GM12878 (cell line): Measurements from ENCODE around the gene OR2V1. TPM values are rescaled to one million over a fixed set of nuclear protein-coding genes. Genes with fewer than 3 reads are reported as not detected.

Source experiments
- ATAC-seq: fragments of 200-7000 bp; cut with Tn5 transposase; 3 replicates; pipeline ENCODE4 v1.9.1; 2020; ENCODE audit warnings: mild to moderate bottlenecking, moderate library complexity
- BruUV-seq: library from RNA; stranded (reverse); fragments of 400-500 nt; replicated peaks from 2 replicates; lab custom pipeline; 2021; lab: Mats Ljungman, UMichigan
- CTCF ChIA-PET: fragments of 300-600 bp; sonication (Branson Sonifier 250); formaldehyde crosslinking; extraction: SDS; loops from one replicate; lab custom pipeline; 2021; ENCODE audit warnings: inconsistent platforms; lab: Yijun Ruan, JAX
- POLR2A ChIA-PET: fragments of 350-600 bp; formaldehyde crosslinking; extraction: SDS; loops from one replicate; lab custom pipeline; 2021; ENCODE audit warnings: inconsistent platforms; lab: Charles Lee
- RAD21 ChIA-PET: fragments of 300-600 bp; sonication (Branson Sonifier 250); formaldehyde crosslinking; loops from one replicate; lab custom pipeline; 2023; ENCODE audit warnings: antibody characterized with exemption; ENCODE audit not compliant: unreplicated experiment; lab: Charles Lee
- SMC1A ChIA-PET: fragments of 300-600 bp; sonication (Branson Sonifier 250); formaldehyde crosslinking; loops from one replicate; lab custom pipeline; 2023; ENCODE audit not compliant: unreplicated experiment, uncharacterized antibody; lab: Charles Lee
- DNase-seq: peaks from one replicate; pipeline ENCODE4 v3.0.0-alpha.2; 2011; ENCODE audit warnings: low read depth, low spot score
- FAIRE-seq: peaks from 3 replicates; lab custom pipeline; 2011; peaks lifted over from hg19 to GRCh38; lab: Jason Lieb, UNC
- H2AFZ ChIP-seq: 2 replicates; pipeline ENCODE4 v1.6.0; 2011; ENCODE audit warnings: low read depth, low read length, control low read depth; ENCODE audit not compliant: control insufficient read depth
- H3K27ac ChIP-seq: 2 replicates; pipeline ENCODE4 v1.5.1; 2011; ENCODE audit warnings: control low read depth; ENCODE audit not compliant: control insufficient read depth, insufficient read depth
- H3K27me3 ChIP-seq, 2 experiments: replicated peaks in 1 of 2; 2 replicates each; pipeline versions ENCODE4 v1.6.0 to v1.6.1; 2011; ENCODE audit warnings: low read length in 1 of 2; ENCODE audit not compliant: control insufficient read depth in 2 of 2, insufficient read depth in 2 of 2
- H3K36me3 ChIP-seq, 2 experiments: 2 replicates each; pipeline ENCODE4 v1.5.1; 2011; ENCODE audit warnings: low read length in 1 of 2; ENCODE audit not compliant: control insufficient read depth in 2 of 2, insufficient read depth in 2 of 2
- H3K4me1 ChIP-seq: 2 replicates; pipeline ENCODE4 v1.6.1; 2011; ENCODE audit warnings: mild to moderate bottlenecking, low read length, moderate library complexity, mixed read lengths; ENCODE audit not compliant: control insufficient read depth, insufficient read depth
- H3K4me2 ChIP-seq: 2 replicates; pipeline ENCODE4 v1.6.0; 2011; ENCODE audit warnings: control low read depth; ENCODE audit not compliant: control insufficient read depth, insufficient read depth
- H3K4me3 ChIP-seq: fragments of 200-600 bp; sonication (generic); 2 replicates; pipeline ENCODE4 v1.5.1; 2016
- H3K79me2 ChIP-seq: 2 replicates; pipeline ENCODE4 v1.6.0; 2011; ENCODE audit warnings: low read length; ENCODE audit not compliant: control insufficient read depth, insufficient read depth
- H3K9ac ChIP-seq: 2 replicates; pipeline ENCODE4 v1.8.0; 2011; ENCODE audit warnings: low read length, control low read depth, mixed read lengths; ENCODE audit not compliant: control insufficient read depth, insufficient read depth
- H3K9me3 ChIP-seq: replicated peaks from 3 replicates; pipeline ENCODE4 v1.5.1; 2011; ENCODE audit warnings: mild to moderate bottlenecking, low read length; ENCODE audit not compliant: control insufficient read depth, insufficient read depth
- H4K20me1 ChIP-seq: 2 replicates; pipeline ENCODE4 v1.6.0; 2011; ENCODE audit not compliant: control insufficient read depth, insufficient read depth
- BHLHE40 ChIP-seq, 2 experiments: fragments of 450-650 bp in 1 of 2; IDR thresholded peaks; 2 replicates each; pipeline ENCODE4 v1.6.1; 2011 to 2017; ENCODE audit warnings: low read depth in 2 of 2, borderline replicate concordance in 1 of 2, improper control_type of control experiment in 1 of 2, low read length in 1 of 2, mild to moderate bottlenecking in 1 of 2
- IRF4 ChIP-seq: IDR thresholded peaks from 2 replicates; pipeline ENCODE4 v1.6.1; 2011; ENCODE audit warnings: low read depth, low read length
- RAD21 ChIP-seq: IDR thresholded peaks from 2 replicates; pipeline ENCODE4 v1.6.1; 2011; ENCODE audit warnings: mild to moderate bottlenecking, low read depth, low read length, moderate library complexity; ENCODE audit not compliant: insufficient read depth
- SMC3 ChIP-seq: IDR thresholded peaks from 2 replicates; pipeline ENCODE4 v1.6.1; 2011; ENCODE audit warnings: low read length, improper control_type of control experiment, borderline replicate concordance
- TBL1XR1 ChIP-seq: IDR thresholded peaks from 2 replicates; pipeline ENCODE4 v1.6.1; 2012; ENCODE audit warnings: low read depth, low read length, improper control_type of control experiment
- TCF12 ChIP-seq: IDR thresholded peaks from 2 replicates; pipeline ENCODE4 v1.6.1; 2011; ENCODE audit warnings: low read depth, mild to moderate bottlenecking, low read length
- WGBS: methylation state at CpG from one replicate; pipeline ENCODE4 v1.1.6; 2016; ENCODE audit warnings: low lambda C conversion rate; ENCODE audit not compliant: insufficient replicate concordance, insufficient coverage; ENCODE audit errors: missing lambda C conversion rate; 5-methylcytosine and 5-hydroxymethylcytosine counted together
- in situ Hi-C: fragments of 300-500 bp; cut with MboI; formaldehyde crosslinking; loops from 9 replicates; pipeline ENCODE4 v1.14.3; 2018; ENCODE audit warnings: mixed read lengths
- intact Hi-C: fragments of 100-400 bp; cut with micrococcal nuclease; formaldehyde crosslinking; loops from one replicate; pipeline ENCODE4 v1.14.2; 2022; ENCODE audit not compliant: unreplicated experiment
- polyA plus RNA-seq, 11 experiments: library from polyadenylated mRNA; depleted of rRNA in 4 of 11; unstranded in 6 of 11; stranded (reverse) in 5 of 11; fragments of >200 nt; fragmentation: Nextera tagmentation in 4 of 11; fragmentation: Illumina TruSeq in 1 of 11; extraction: Ambion mirVana in 4 of 11; extraction: Trizol in 1 of 11; gene quantifications; 1 replicate in 1 of 11; 2 replicates in 10 of 11; pipeline versions ENCODE4 v1.2.1 to v1.2.3, GENCODE V29; 2011 to 2016; ENCODE audit warnings: inconsistent platforms in 2 of 11, missing spikeins in 2 of 11, low read depth in 1 of 11
- total RNA-seq, 4 experiments: library from RNA; depleted of rRNA in 3 of 4; stranded (reverse); fragments of >200 nt in 3 of 4; fragmentation: Illumina TruSeq in 1 of 4; extraction: Trizol in 1 of 4; gene quantifications; 2 replicates each; pipeline versions ENCODE4 v1.2.1 to v1.2.3, GENCODE V29; 2013 to 2021
- TF ChIP-seq, protein P1 (sequence below), 3 experiments: IDR thresholded peaks in 2 of 3; conservative IDR thresholded peaks in 1 of 3; 2 replicates each; pipeline ENCODE4 v1.5.1; 2011; ENCODE audit warnings: low read depth in 3 of 3, low read length in 3 of 3, mild to moderate bottlenecking in 3 of 3, control low read depth in 2 of 3, moderate library complexity in 2 of 3, inconsistent platforms in 1 of 3, mixed read lengths in 1 of 3; ENCODE audit not compliant: control insufficient read depth in 2 of 3, insufficient read depth in 1 of 3; ENCODE audit errors: extremely low read depth in 1 of 3
- TF ChIP-seq, protein P2 (sequence below): IDR thresholded peaks from 2 replicates; pipeline ENCODE4 v1.6.1; 2012; ENCODE audit warnings: low read length, inconsistent platforms
- TF ChIP-seq, protein P3 (sequence below): fragments of 450-650 bp; IDR thresholded peaks from 2 replicates; pipeline ENCODE4 v1.6.1; 2014; ENCODE audit warnings: mild to moderate bottlenecking
- TF ChIP-seq, protein P4 (sequence below): fragments of 450-650 bp; formaldehyde crosslinking; IDR thresholded peaks from 2 replicates; pipeline ENCODE4 v1.4.0; 2020; ENCODE audit warnings: mild to moderate bottlenecking, moderate library complexity

The OR2V1 gene
- total and polyA plus RNA-seq, 10 of the 15 experiments (the other 5 are each of a cell fraction or from before 2014, with no cell fraction given), result 0.20 to 4.4 TPM; not detected in 8

DNA sequence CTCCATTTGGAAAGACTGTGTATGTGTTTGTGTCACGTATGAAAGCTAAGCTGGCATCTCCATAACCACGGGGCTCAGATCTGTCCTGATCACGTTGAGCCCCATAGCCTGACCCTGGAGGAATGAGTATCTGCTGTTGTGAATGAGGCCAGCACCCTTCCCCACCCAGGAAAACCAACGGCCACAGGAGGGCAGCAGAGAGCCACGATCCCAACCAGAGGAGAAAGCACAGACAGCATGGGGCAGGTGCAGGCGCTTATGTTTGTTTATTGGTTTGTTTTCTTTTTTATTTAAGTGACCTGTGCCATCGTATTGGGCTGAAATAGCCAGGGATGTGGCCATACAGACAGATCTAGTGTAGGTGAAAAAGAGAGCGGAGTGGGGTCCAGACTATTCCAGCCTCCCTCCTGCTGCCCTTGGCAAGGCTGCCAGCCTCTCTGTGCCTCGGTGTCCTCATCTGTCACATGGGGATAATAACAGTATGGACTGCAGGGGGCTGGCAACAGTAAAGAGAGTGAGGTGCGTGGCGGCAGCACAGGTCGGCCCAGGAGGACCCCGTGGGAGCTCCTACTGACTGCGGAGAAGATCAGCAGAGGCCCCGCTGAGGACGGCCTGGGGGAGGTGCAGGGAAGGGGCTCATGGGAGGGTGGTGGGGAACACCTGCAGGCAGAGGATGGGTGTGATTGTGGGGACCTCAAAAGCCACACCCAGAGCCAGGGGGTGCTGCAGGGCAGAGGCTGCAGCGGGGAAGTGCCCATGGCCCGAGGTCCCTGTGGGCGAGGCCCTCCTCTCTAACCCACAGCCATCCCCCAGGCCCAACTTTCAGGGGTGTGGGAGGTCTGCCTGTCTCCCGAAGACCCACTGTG, 28.6 kb upstream of the OR2V1 start (continued):
- TF ChIP-seq, protein P1, sequence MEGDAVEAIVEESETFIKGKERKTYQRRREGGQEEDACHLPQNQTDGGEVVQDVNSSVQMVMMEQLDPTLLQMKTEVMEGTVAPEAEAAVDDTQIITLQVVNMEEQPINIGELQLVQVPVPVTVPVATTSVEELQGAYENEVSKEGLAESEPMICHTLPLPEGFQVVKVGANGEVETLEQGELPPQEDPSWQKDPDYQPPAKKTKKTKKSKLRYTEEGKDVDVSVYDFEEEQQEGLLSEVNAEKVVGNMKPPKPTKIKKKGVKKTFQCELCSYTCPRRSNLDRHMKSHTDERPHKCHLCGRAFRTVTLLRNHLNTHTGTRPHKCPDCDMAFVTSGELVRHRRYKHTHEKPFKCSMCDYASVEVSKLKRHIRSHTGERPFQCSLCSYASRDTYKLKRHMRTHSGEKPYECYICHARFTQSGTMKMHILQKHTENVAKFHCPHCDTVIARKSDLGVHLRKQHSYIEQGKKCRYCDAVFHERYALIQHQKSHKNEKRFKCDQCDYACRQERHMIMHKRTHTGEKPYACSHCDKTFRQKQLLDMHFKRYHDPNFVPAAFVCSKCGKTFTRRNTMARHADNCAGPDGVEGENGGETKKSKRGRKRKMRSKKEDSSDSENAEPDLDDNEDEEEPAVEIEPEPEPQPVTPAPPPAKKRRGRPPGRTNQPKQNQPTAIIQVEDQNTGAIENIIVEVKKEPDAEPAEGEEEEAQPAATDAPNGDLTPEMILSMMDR (IDR thresholded peaks at IDR 0.05 in 2 of 3, conservative IDR thresholded peaks at IDR 0.05 in 1 of 3; ENCODE audit: control insufficient read depth in 2 of 3, extremely low read depth in 1 of 3, insufficient read depth in 1 of 3, low read depth in 3 of 3, low read length in 3 of 3), result peak; percentile 86 to 97 (median 88)
- TF ChIP-seq RAD21 (peak; percentile 95), TBL1XR1 (peak; percentile 26; the same call in 1 of the 2 replicates), IRF4 (0 out of 2 replicates have a peak, but pooled peaks have one; percentile 22), TCF12 (peak; percentile 53; the same call in 1 of the 2 replicates), SMC3 (peak; percentile 84), BHLHE40 (IDR thresholded peaks at IDR 0.05; ENCODE audit: borderline replicate concordance in 1 of 2, low read depth in 2 of 2, low read length in 1 of 2) (peak; percentile 45 to 60; a peak in 2 of 4 replicates)

DNA sequence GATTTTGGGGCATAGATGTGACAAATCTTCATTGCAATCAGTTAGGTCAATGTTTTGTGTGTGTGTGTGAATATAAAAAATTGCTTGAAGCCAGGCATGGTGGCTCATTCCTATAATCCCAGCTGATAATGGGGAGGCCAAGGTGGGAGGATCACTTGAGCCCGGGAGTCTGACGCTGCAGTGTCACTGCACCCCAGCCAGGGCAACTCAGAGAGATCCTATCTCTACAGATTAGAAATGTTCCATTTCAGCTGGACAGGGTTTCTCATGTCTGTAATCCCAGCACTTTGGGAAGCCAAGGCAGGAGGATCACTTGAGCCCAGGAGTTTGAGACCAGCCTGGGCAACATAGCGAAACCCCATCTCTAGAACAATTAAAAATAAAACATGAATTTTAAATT, 27.9 kb upstream of the OR2V1 start:
- ChIA-PET RAD21 (interaction anchor here (1.3 to 1.4 kb wide), 2 partner anchors 9 to 289 kb away, joined by 3 to 4 read pairs; no protein-coding TSS in a partner anchor), SMC1A (interaction anchor here (1.3 to 3.2 kb wide), 6 partner anchors 8 to 290 kb away, joined by 3 to 12 read pairs (median 8); no protein-coding TSS in a partner anchor), POLR2A (interaction anchor here (0.7 kb wide), 1 partner anchor 111 kb away, joined by 3 read pairs; no protein-coding TSS in a partner anchor), CTCF (interaction anchor here (0.5 to 5.3 kb wide), 8 partner anchors 9 to 351 kb away, joined by 3 to 37 read pairs (median 4); no protein-coding TSS in a partner anchor)
- DNase-seq, result no peak
- Histone ChIP-seq H3K27me3 (no peaks in the 10 kb centered on the region), H3K9ac (no peak overlapping the region), H2AFZ (no peak overlapping the region), H3K9me3 (no peaks in the 10 kb centered on the region; the same call in 2 of the 3 replicates), H3K79me2 (no peaks in the 10 kb centered on the region), H4K20me1 (no peaks in the 10 kb centered on the region), H3K4me3 (no peak overlapping the region), H3K4me1 (peaks cover 25% of the 10 kb centered on the region), H3K4me2 (no peak overlapping the region), H3K36me3 (no peaks in the 10 kb centered on the region), H3K27ac (no peak overlapping the region)
- in situ Hi-C loops, result no loop called here
- intact Hi-C loops, result loop anchor here (2.0 to 10.0 kb wide), 6 partner anchors 54 to 377 kb away; partner anchors contain the start of gene MGAT1
- WGBS, result 98% methylated on average over 3 of the region's 3 CpGs
- FAIRE-seq, result no peak
- ATAC-seq, result no peak
- BruUV-seq, result no TSS peak
- TF ChIP-seq, protein P2, sequence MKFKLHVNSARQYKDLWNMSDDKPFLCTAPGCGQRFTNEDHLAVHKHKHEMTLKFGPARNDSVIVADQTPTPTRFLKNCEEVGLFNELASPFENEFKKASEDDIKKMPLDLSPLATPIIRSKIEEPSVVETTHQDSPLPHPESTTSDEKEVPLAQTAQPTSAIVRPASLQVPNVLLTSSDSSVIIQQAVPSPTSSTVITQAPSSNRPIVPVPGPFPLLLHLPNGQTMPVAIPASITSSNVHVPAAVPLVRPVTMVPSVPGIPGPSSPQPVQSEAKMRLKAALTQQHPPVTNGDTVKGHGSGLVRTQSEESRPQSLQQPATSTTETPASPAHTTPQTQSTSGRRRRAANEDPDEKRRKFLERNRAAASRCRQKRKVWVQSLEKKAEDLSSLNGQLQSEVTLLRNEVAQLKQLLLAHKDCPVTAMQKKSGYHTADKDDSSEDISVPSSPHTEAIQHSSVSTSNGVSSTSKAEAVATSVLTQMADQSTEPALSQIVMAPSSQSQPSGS, result no peak
- TF ChIP-seq, protein P3, sequence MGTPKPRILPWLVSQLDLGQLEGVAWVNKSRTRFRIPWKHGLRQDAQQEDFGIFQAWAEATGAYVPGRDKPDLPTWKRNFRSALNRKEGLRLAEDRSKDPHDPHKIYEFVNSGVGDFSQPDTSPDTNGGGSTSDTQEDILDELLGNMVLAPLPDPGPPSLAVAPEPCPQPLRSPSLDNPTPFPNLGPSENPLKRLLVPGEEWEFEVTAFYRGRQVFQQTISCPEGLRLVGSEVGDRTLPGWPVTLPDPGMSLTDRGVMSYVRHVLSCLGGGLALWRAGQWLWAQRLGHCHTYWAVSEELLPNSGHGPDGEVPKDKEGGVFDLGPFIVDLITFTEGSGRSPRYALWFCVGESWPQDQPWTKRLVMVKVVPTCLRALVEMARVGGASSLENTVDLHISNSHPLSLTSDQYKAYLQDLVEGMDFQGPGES, result no peak
- TF ChIP-seq, protein P4, sequence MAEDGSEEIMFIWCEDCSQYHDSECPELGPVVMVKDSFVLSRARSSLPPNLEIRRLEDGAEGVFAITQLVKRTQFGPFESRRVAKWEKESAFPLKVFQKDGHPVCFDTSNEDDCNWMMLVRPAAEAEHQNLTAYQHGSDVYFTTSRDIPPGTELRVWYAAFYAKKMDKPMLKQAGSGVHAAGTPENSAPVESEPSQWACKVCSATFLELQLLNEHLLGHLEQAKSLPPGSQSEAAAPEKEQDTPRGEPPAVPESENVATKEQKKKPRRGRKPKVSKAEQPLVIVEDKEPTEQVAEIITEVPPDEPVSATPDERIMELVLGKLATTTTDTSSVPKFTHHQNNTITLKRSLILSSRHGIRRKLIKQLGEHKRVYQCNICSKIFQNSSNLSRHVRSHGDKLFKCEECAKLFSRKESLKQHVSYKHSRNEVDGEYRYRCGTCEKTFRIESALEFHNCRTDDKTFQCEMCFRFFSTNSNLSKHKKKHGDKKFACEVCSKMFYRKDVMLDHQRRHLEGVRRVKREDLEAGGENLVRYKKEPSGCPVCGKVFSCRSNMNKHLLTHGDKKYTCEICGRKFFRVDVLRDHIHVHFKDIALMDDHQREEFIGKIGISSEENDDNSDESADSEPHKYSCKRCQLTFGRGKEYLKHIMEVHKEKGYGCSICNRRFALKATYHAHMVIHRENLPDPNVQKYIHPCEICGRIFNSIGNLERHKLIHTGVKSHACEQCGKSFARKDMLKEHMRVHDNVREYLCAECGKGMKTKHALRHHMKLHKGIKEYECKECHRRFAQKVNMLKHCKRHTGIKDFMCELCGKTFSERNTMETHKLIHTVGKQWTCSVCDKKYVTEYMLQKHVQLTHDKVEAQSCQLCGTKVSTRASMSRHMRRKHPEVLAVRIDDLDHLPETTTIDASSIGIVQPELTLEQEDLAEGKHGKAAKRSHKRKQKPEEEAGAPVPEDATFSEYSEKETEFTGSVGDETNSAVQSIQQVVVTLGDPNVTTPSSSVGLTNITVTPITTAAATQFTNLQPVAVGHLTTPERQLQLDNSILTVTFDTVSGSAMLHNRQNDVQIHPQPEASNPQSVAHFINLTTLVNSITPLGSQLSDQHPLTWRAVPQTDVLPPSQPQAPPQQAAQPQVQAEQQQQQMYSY (CRISPR knock-in tag), result no peak
